D721Med (cell line): ENCODE results near the gene LRRFIP1.

Experiments
- DNase-seq: peaks from one replicate; pipeline ENCODE4 v3.0.0; 2011; ENCODE audit warnings: low spot score; ENCODE audit not compliant: insufficient read length
- FAIRE-seq: peaks from 2 replicates; lab custom pipeline; 2011; peaks lifted over from hg19 to GRCh38; lab: Jason Lieb, UNC
- TF ChIP-seq, protein P1 (sequence below): IDR thresholded peaks from 2 replicates; pipeline ENCODE4 v1.5.1; 2012; ENCODE audit warnings: mild to moderate bottlenecking, control low read depth; ENCODE audit not compliant: insufficient read depth; ENCODE audit errors: missing control alignments

The LRRFIP1 gene

DNA sequence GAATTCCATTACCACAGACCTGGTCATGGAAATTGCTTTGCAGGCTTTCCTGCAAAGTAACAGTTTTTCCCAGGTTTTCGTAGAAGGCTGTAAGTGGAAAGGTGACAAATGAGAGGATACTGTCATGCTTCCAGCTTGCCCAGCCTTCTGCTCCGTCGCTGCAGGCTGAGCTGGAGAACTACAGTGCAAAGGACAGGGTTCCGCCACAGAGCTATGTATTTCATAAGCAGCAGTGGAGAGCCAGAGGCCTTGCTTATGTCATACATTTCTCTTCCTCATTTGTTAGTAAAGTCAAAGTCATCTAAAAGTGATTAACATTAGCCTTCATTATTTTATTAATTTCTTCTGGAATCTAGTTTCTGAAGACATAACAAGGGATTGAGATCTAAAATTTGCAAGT, 98.3 kb downstream of the LRRFIP1 start:
- TF ChIP-seq, protein P1, sequence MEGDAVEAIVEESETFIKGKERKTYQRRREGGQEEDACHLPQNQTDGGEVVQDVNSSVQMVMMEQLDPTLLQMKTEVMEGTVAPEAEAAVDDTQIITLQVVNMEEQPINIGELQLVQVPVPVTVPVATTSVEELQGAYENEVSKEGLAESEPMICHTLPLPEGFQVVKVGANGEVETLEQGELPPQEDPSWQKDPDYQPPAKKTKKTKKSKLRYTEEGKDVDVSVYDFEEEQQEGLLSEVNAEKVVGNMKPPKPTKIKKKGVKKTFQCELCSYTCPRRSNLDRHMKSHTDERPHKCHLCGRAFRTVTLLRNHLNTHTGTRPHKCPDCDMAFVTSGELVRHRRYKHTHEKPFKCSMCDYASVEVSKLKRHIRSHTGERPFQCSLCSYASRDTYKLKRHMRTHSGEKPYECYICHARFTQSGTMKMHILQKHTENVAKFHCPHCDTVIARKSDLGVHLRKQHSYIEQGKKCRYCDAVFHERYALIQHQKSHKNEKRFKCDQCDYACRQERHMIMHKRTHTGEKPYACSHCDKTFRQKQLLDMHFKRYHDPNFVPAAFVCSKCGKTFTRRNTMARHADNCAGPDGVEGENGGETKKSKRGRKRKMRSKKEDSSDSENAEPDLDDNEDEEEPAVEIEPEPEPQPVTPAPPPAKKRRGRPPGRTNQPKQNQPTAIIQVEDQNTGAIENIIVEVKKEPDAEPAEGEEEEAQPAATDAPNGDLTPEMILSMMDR = no peak
- no peak for DNase-seq
- FAIRE-seq = no peak

DNA sequence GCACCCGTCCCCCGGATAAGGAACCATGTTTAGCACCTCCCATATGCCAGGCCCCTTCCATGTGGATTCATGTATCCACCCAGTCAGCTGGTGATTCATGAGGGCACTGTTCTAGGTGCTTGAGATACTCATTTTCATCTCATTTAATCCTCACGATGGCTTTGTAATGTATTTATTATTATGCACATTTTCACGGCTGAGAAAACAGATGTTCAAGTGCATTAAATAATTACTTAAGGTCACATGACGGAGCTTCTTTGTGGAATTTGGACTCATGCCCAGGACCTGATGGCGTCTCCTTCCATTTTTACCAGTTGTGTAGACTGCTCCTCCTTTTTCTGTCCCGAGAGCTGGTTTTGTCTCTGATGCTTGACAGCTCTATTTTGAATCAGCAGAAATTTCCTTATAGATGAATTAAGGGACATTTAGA, 99.0 kb downstream of the LRRFIP1 start:
- TF ChIP-seq, protein P1 = no peak
- DNase-seq (no peak), FAIRE-seq (no peak)

DNA sequence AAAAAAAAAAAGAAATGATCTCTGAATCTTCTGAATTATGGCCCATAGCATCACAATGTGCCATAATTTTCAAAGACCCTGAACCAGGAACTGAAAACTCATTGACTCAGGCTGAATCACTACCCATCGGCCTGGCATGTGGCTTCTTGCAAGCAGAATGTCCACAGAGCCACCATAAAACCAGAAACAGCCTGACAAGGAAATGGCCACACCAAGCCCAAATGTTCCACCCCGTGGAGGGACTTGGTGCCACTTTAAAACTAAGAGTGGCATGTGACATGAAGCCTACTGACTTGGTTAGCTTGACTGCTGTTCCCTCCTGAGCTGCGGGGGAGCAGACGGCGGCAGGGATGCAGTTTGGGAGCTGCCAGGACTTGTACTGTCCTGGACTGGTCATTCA, 100.0 kb downstream of the LRRFIP1 start:
- no peak for DNase-seq
- FAIRE-seq = no peak
- TF ChIP-seq, protein P1 = no peak

DNA sequence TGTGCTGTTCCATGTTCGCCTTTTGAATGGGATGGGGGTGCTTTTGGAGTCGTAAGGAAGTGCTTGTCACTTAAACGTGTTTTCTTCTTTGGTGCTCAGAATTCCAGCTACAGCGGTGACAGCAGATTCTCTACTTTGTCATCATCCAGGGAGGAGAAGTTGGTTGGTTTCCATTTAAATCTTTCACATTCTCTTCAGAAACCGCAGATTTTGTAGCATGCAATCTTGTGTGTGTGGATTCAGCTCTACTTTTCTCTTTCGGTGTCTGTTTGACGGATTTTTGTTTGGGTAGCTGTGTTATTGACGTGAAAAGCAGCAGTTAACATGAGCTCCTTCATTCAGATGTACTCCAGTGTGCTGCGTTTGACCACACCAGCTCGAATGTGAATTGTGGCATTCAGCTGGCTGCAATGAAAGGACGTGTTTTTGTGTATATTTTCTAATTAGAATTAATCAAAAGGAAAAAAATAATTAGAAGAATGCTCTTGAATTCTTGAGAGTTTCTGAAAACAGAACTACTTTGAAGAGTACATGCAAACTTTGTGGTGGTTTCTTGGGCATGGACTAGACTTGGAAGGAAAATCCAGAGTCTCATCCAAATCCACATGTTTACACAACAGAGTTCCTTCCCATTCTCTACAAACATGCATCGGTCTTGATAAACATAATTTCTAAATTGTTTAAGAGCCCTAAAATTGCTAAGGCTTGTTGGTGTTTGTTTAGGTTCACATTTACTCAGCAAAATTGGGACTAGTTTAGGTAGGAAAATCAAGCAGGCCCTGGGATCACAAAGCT, 102.5 kb downstream of the LRRFIP1 start:
- TF ChIP-seq, protein P1 = no peak
- FAIRE-seq = no peak

DNA sequence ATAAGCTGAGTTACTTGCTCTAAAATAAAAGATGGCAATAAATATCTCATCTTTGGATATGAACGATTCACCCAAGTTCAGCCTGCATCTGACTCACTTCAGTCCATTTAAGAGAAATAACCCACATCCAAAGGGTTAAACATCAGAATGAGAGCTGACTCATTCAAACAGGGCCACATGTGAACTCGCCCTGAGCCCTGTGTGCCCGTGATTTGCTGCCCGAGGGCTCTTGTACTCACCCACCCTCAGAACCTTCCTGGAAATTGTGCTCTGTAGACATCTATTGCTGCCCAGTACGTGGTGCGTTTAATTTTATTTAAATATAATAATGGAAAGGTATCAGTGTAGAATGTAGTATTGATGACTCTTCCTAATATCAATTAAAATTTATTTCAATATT, 104.3 kb downstream of the LRRFIP1 start:
- no peak for FAIRE-seq
- TF ChIP-seq, protein P1 = no peak
- DNase-seq = no peak

More for the DNA sequence above, 102.5 kb downstream of the LRRFIP1 start:
- DNase-seq = no peak

DNA sequence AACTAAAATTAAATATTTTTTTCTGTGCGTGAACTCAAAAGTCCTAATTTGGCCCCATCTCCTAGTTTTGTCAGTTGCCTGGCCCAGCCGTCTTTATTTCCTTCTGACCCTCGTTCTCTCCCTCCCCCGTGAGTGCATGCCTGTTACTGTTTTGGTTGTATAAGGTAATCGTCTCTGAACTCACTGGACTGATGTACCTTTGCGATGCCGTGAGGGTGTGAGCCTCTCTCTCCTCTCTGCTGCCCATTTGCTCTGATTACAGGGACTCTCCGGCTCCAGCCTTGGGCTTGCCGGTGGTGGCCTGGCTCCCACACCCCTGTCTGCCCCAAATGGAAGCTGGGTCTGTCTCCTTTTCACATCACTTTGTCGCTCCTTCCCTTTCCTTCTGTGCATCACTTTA, 104.7 kb downstream of the LRRFIP1 start:
- FAIRE-seq = no peak
- no peak for DNase-seq
- TF ChIP-seq, protein P1 = no peak

DNA sequence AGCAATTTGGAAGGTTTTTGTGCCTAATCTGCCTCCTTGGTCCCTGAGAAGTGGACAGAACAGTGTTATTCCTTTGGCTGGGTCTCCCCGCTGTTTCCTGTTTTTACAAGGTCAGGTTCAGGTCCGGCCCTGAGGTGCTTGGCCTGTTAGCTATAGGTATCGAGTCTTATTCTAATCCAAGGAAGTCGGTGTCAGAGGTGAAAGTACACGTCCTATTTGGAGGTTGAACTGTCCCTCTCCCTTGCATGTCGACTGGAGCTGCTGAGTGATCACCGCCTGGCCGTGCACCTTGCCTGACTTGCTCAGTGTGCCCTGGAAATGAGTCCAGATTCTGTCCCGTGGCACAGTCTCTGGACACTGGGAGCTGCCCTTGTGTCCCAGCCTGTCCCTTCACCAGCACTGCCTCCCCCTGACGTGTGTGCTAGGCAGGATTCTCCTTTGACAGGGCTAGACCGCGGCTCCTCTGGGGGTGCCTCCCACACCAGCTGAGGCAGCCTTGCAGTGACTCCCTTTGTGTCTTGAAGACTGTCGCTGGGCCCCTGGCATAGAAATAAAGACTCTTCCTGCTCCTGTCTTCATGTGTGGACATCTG, 105.5 kb downstream of the LRRFIP1 start:
- DNase-seq = no peak
- TF ChIP-seq, protein P1 = no peak
- no peak for FAIRE-seq
